Stimulated activated CD4-positive, alpha-beta T cell treated with anti-CD3 and anti-CD28 coated beads, Interleukin-15, amount 100 ng/mL, for 48 hours (primary cell): ENCODE data around the gene ULK2.

Experiments
- DNase-seq, 2 donors: peaks; one replicate each; pipeline ENCODE4 v3.0.0-alpha.2; 2020; ENCODE audit warnings: low read depth in 2 of 2

ULK2 gene

DNA sequence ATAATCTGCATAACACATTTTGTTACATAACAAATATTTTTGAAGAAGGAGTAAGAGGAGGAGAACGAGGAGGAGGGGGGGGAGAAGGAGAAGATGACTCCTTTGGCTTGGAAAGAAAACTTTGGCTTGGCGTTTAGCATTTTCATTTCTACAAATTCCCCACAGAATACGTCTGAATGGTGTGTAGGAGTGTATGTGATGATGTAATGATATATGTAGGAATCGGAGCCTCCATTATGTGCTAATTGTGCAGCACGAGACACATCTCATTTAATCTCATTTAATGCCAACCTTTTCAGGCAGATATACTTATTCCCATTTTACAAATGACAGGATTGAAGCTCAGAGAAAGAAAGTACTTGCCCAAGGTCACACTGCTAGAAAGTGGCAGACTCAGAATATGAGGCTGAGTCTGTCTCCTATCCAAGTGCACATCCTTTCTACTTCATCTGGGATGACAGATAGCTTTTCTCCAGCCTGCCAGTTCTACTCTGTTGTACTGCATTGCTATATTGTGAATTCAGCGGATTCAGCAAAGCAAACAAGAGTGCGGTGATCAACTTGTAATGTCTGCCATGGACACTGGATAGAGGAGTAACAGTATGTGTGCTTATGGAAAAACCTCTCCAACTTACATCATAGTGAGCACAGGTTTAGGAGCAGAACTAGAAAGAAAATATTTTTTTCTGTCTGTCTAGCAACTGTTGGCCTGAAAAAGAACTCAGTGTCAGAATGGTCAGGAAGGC lies 140.9 kb downstream of the ULK2 start:
- DNase-seq: no peak

DNA sequence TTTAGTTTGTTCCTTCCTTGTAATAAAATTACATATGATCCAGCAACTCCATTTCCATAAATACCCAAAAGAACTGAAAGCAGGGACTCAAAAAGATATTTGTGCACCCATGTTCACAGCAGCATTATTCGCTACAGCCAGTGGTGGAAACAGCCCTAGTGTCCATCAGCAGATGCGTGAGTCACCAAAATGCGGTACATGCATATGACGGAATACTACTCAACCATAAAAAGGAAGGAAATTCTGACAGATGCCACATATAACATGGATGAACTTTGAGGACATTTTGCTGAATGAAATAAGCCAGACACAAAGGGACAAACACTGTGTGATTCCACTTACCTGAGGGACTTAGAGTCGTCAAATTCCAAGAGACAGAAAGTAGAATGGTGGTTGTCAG lies 142.2 kb downstream of the ULK2 start:
- no peak for DNase-seq

DNA sequence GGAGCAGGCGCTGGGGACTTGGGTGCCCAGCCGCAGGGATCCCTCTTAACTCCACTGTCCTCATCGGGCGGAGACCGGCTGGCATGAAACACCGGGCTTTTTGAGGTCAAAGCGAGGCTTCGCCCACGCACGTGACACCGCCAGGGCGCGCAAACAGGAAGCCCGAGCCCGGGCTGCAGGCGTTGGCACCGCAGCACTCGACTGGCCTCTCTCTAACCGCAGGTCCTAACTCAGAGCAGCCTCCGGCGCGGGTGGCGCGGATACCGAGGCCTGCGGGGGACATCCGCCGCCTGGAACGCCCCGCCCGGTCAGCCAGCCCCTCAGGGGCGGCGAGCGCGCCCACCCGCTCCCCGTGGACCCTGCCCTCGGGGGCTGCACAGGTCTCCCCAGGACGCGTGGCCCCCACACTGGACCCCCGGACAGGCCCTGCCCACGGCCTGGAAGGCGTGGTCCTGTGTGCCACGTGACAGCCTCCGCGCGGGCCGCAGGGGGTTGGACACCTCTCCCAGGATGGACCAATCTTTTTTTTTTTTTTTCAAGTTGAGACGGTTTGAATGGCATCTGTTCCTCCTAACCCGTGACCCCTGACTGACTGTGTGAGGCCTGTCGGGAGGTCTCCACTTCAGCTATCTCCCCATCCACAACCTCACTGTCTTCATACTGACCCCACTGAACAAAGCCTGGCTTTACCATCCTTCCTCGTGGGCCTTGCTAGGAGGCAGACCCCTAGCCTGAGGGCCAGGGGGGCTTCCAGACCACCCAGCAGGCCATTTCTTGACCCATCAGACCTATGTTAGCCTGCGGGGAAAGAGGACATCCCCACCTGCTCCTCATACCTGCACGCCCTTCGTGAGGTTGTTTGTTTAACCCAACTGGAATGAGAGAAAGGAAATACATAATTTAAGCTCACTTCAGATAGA lies 143.0 kb downstream of the ULK2 start:
- peak; percentile 42 to 51 for DNase-seq

DNA sequence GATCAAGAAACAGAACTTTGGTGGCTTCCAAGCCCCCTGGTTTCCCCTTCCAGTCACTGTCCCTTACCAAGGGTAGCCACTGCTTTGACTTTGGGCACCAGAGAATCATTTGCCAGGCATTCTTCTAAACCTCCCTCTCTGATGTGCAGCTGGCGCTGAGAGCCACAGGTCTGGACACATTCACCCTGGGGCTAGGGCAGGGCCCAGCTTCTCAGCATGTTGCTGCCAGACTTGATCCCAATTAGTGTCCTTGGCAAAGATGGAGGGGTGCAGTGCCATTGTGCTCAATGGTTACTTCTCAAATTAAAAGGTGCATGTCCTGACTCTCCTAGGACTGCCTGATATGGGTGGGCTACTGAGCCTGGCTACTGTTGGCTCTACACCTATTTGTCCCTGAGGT lies 143.8 kb downstream of the ULK2 start:
- no peak for DNase-seq
